H7 (cell line): Measurements from ENCODE around the gene IGSF21. TPM values are rescaled to one million over a fixed set of nuclear protein-coding genes. Genes with fewer than 3 reads are reported as not detected.

Experiments
- DNase-seq: peaks from one replicate; pipeline ENCODE4 v3.0.0; 2012
- H3K27me3 ChIP-seq: 2 replicates; pipeline ENCODE4 v1.6.0; 2011; ENCODE audit warnings: mild to moderate bottlenecking, low read length; ENCODE audit not compliant: control insufficient read depth, insufficient read depth
- H3K36me3 ChIP-seq: replicated peaks from 2 replicates; pipeline ENCODE4 v1.5.1; 2011; ENCODE audit warnings: low read length; ENCODE audit not compliant: control insufficient read depth, insufficient read depth
- H3K4me3 ChIP-seq: 2 replicates; pipeline ENCODE4 v1.5.1; 2011; ENCODE audit warnings: low read depth, mild to moderate bottlenecking, control low read depth, low read length, moderate library complexity; ENCODE audit not compliant: insufficient read depth
- total RNA-seq: library from RNA; depleted of rRNA; stranded (reverse); fragments of >200 nt; shearing (Covaris generic); gene quantifications from 2 replicates; pipeline ENCODE4 v1.2.3, GENCODE V29; 2014

IGSF21 gene
- total RNA-seq, 1 experiment from 2014 or later: 32.0 TPM

GRCh38 chr1:18108299-18109057, 880 bp downstream of the IGSF21 start:
- Histone ChIP-seq H3K36me3 (no peaks in the 10 kb centered on the region), H3K27me3 (peaks cover 63% of the 10 kb centered on the region), H3K4me3 (peak overlapping the region; percentile 63)
- DNase-seq: no peak

GRCh38 chr1:18109058-18109755, 1.6 kb downstream of the IGSF21 start:
- peak; percentile 82 for DNase-seq
- Histone ChIP-seq H3K4me3 (peak overlapping the region; percentile 63), H3K27me3 (peaks cover 63% of the 10 kb centered on the region), H3K36me3 (no peaks in the 10 kb centered on the region)

- H3K27me3 ChIP-seq: peaks cover 63% of the 10 kb centered on the region
- H3K36me3 ChIP-seq: no peaks in the 10 kb centered on the region
- H3K4me3 ChIP-seq: peak overlapping the region; percentile 63
- DNase-seq: peak; percentile 94
Measured at GRCh38 chr1:18109756-18110597, 2.4 kb downstream of the IGSF21 start.

GRCh38 chr1:18110598-18110939, 3.0 kb downstream of the IGSF21 start:
- H3K27me3 ChIP-seq: peaks cover 63% of the 10 kb centered on the region
- peak overlapping the region; percentile 63 for H3K4me3 ChIP-seq
- no peak for DNase-seq
- H3K36me3 ChIP-seq: no peaks in the 10 kb centered on the region

DNA sequence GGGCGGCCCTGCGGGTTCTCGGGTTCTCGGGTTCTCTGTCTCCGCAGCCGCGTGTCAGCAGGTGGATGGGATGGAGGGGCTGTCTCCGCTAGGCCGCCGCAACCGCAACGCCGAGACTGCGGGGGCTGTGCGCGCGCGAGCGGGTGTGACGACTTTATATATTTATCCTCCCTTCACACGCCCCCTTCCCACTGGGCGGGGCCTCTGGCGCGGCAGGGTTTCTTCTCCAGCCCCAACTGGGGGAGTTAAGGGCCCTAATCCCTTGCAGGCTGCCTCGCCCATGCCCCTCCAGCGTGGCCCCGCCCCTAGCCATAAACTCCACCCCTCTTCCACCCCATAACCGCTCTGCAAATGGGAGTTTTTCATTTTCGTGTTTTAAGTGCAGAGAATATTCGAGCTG, 3.4 kb downstream of the IGSF21 start:
- Histone ChIP-seq H3K4me3 (peak overlapping the region; percentile 63), H3K27me3 (peaks cover 59% of the 10 kb centered on the region)

DNA sequence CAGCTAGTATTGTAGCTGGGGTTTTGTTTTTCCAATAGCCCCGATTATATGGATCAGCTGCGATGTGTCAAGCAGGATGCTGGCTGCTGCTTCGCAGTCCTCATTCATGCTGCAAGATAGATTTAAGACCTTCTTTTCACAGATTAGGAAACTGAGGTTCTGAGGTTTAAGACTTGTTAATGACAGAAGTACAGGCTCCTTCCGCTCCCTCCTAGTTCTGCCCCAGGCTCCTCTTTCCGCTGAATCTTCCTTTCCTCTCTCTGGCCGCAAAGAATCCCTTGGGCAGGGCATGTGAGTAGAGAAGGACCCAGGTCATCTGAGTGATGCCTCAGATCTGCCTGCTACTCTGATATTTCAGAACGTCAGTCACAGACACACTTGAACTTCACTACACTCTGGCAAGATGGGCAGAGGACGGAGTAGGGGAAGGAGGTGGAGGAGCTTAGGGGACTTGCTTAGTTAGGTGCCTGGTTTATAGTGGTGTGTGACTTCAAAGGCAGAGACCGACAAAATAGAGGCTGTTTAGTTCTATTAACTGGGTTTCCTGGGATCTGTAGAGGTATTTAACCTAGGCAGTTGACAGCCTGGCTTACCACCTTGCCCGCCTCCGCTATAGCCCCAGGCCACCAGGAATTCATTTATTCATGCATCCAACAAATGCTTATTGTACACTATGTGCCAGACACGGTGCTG, 4.2 kb downstream of the IGSF21 start:
- H3K27me3 ChIP-seq: peaks cover 53% of the 10 kb centered on the region

More for the DNA sequence above, 3.4 kb downstream of the IGSF21 start:
- no peaks in the 10 kb centered on the region for H3K36me3 ChIP-seq
- peak; percentile 89 for DNase-seq

GRCh38 chr1:18112611-18113010, 5.0 kb downstream of the IGSF21 start:
- no peak for DNase-seq
- Histone ChIP-seq H3K4me3 (no peak overlapping the region), H3K27me3 (peaks cover 45% of the 10 kb centered on the region), H3K36me3 (no peaks in the 10 kb centered on the region)

More for the DNA sequence above, 4.2 kb downstream of the IGSF21 start:
- no peaks in the 10 kb centered on the region for H3K36me3 ChIP-seq
- DNase-seq: no peak
- no peak overlapping the region for H3K4me3 ChIP-seq

- no peaks in the 10 kb centered on the region for H3K36me3 ChIP-seq
- no peak for DNase-seq
- no peak overlapping the region for H3K4me3 ChIP-seq
- H3K27me3 ChIP-seq: peaks cover 26% of the 10 kb centered on the region
Measured at GRCh38 chr1:18114726-18115410, 7.3 kb downstream of the IGSF21 start.

DNA sequence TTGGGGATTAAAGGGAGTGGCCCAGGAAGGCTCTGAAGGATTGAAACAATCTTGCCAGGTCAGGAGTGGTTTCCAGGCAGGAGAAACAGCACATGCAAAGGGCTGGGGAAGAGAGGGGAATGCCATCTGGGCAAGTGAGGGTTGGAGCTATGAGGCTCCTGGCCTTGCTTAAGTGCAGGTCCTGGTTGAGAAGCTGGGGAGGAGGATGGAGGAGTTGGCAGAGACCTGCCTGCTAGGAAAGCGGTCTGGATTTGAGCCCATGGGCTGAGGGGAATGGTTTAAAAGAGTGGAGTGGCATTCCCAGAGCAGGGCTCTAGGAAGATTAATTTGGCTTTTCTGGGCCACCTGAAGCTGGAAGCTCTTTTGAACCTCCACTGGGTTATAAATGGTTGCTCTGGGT, 9.2 kb downstream of the IGSF21 start:
- no peak for DNase-seq
- no peak overlapping the region for H3K4me3 ChIP-seq
- peaks cover 7% of the 10 kb centered on the region for H3K27me3 ChIP-seq
- no peaks in the 10 kb centered on the region for H3K36me3 ChIP-seq

DNA sequence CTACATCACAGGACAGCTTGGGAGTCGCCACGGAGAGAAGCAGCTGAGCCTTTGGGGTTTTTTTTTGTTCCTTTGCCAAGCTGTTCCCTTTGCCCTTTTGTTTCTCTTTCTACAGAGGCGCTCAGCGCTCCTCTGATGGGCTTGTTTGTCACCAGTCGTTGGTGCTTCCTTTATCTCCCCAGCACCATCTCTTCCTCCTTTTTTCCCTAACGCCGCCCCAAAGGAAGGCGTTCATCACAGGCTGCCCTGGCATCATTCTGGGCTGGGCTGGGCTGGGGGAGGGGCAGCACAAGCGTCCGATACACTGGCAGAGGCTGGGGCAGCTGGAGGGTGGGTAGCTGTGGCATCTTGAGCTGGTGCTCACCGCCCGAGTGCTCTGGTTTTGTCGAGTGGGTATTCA, 10.5 kb downstream of the IGSF21 start:
- no peak for DNase-seq
- H3K36me3 ChIP-seq: no peaks in the 10 kb centered on the region
- no peaks in the 10 kb centered on the region; the same call in 1 of the 2 replicates for H3K27me3 ChIP-seq
- H3K4me3 ChIP-seq: no peak overlapping the region

DNA sequence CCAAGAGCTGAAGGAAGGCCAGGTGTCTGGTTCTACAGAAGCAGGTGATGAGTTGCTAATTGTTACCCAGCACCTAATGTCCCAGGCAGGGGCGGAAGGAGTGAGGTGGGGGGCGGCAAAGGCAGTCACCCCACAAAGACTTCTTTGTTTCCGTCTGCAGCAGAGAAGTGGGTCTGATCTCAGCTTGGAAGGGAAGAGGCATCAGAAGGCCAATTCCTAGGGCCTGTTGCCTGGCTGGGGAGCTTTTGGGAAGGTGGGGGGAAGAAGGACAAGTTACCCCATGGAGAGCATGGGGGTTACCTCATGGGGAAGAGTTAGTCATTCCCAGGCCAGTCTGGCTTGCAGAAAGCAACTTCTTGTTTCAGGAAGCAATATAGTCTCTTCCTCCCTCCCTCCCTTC, 10.9 kb downstream of the IGSF21 start:
- H3K4me3 ChIP-seq: no peak overlapping the region
- no peaks in the 10 kb centered on the region for H3K36me3 ChIP-seq
- H3K27me3 ChIP-seq: no peaks in the 10 kb centered on the region; the same call in 1 of the 2 replicates
- DNase-seq: no peak

DNA sequence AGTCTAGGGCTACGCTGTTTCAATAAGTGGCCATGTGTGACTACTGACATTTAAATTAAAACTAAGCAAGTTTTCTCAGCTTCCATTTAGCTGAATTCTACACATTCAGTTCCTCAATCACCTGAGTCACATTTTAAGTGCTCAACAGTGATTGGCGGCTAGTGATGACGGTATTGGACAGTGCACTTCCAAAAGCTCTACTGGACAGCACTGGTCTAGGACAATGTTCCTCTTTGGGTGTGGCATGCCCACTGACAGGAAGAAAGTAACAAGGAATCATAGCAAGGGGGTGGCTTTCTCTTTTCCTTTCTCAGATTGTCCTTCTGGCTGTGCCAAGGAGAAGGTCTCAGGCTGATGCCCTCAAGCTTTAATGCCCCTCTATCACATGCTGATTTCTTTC, 11.7 kb downstream of the IGSF21 start:
- H3K27me3 ChIP-seq: no peaks in the 10 kb centered on the region; the same call in 1 of the 2 replicates
- DNase-seq: no peak

DNA sequence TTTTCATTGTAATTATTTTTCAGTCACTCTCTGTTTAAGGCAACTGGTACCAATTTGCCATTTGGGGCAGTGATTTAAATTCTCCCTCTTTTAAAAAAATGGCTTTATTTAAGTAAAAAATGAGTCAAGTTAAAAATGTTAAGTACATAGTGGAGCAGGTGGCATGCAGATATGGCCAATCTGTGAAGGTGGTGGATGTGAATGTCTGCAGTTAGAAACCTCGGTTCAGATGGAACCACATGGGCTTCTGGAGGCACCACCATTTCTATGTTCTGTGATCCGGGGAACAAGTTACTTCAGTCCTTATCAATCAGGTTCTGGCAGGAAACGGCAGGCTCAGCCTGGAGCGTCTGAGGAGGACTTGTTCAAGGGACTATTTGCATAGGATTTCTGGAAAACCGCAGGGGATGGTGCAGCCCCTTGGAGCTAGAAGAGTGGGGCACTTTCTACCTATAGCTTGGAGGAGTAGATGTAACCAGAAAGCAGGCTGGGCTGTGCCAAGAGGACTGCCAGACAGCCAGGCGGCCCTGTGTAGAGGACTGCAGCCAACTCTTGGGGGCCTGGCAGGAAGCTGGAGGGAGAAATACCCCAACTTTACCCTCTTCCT, 12.3 kb downstream of the IGSF21 start:
- H3K27me3 ChIP-seq: no peaks in the 10 kb centered on the region; the same call in 1 of the 2 replicates
- DNase-seq: no peak
- H3K4me3 ChIP-seq: no peak overlapping the region
- no peaks in the 10 kb centered on the region for H3K36me3 ChIP-seq

More for the DNA sequence above, 11.7 kb downstream of the IGSF21 start:
- no peak overlapping the region for H3K4me3 ChIP-seq
- H3K36me3 ChIP-seq: no peaks in the 10 kb centered on the region
